Measurements from ENCODE around the gene CT45A7.
"Not testable (repeated sequence)": the region's sequence is repeated elsewhere in the genome, so short reads cannot be mapped to it uniquely, and the experiment has no call there.

DNA sequence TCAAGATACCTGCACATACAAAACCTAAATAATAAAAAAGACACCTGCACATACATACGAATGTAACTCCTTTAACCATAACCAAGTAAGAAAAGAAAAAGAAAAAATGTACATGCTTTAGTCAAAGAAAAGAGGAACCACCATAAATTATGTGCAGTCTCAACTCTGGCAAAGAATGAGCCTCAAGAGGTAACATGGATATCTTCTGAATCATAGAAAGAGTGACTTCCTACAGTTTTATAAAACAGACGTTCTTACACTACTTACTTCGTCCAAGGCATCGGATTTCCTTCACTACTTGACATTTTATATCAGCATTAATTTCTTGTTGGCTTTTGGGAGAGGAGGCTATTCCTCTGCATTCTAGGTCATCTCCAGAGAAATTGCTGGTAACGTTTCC, 45.7 kb upstream of the CT45A7 start:
- TF ChIP-seq, protein P1, sequence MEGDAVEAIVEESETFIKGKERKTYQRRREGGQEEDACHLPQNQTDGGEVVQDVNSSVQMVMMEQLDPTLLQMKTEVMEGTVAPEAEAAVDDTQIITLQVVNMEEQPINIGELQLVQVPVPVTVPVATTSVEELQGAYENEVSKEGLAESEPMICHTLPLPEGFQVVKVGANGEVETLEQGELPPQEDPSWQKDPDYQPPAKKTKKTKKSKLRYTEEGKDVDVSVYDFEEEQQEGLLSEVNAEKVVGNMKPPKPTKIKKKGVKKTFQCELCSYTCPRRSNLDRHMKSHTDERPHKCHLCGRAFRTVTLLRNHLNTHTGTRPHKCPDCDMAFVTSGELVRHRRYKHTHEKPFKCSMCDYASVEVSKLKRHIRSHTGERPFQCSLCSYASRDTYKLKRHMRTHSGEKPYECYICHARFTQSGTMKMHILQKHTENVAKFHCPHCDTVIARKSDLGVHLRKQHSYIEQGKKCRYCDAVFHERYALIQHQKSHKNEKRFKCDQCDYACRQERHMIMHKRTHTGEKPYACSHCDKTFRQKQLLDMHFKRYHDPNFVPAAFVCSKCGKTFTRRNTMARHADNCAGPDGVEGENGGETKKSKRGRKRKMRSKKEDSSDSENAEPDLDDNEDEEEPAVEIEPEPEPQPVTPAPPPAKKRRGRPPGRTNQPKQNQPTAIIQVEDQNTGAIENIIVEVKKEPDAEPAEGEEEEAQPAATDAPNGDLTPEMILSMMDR (IDR thresholded peaks at IDR 0.05 in 4 of 5, conservative IDR thresholded peaks at IDR 0.05 in 1 of 5), result not testable (repeated sequence)
- TF ChIP-seq POLR2A (IDR thresholded peaks at IDR 0.05), result not testable (repeated sequence)
